Measurements from ENCODE around the gene MED13. TPM values are rescaled to one million over a fixed set of nuclear protein-coding genes. Genes with fewer than 3 reads are reported as not detected.
"Not testable (repeated sequence)": the region's sequence is repeated elsewhere in the genome, so short reads cannot be mapped to it uniquely, and the experiment has no call there.

MED13 gene
- total RNA-seq, 1 donor from 2014 or later, result 59.2 TPM

GRCh38 chr17:61927208-61928100, 137.6 kb downstream of the MED13 start, which contains the start of gene INTS2:
INTS2 (minus strand) TSS chr17:61927982; CDS start chr17:61926644, 1,338 bp downstream.
- DNase-seq (ENCODE audit: low read depth), result peak; percentile 98

GRCh38 chr17:61926826-61927207, 138.3 kb downstream of the MED13 start:
- DNase-seq (ENCODE audit: low read depth), result peak; percentile 58

- not testable (repeated sequence) for DNase-seq (ENCODE audit: low read depth)
These were observed 149.9 kb downstream of the MED13 start for GRCh38 chr17:61915162-61915561.

- no peak for DNase-seq (ENCODE audit: low read depth)
These were observed 156.6 kb downstream of the MED13 start for GRCh38 chr17:61908292-61909037.

GRCh38 chr17:61907361-61907760, 157.7 kb downstream of the MED13 start:
- no peak for DNase-seq (ENCODE audit: low read depth)

- DNase-seq (ENCODE audit: low read depth), result no peak
These were observed 160.9 kb downstream of the MED13 start for GRCh38 chr17:61904094-61904710.

- no peak for DNase-seq (ENCODE audit: low read depth)
These were observed 161.8 kb downstream of the MED13 start for GRCh38 chr17:61903251-61903650.

- DNase-seq (ENCODE audit: low read depth), result no peak
These were observed 167.4 kb downstream of the MED13 start for GRCh38 chr17:61897548-61898180.

- DNase-seq (ENCODE audit: low read depth), result no peak
These were observed 169.7 kb downstream of the MED13 start for GRCh38 chr17:61895391-61895790.

- DNase-seq (ENCODE audit: low read depth), result not testable (repeated sequence)
These were observed 170.8 kb downstream of the MED13 start for GRCh38 chr17:61894310-61894709.

Other genes starting within 250 kb of the MED13 start
- gene BRIP1, start 201.8 kb downstream of the MED13 start, total RNA-seq, result 0.51 and 0.73 TPM in 2 replicates
- gene INTS2, start 137.3 kb downstream of the MED13 start, total RNA-seq, result 16.6 and 19.0 TPM in 2 replicates